Measurements from ENCODE around the gene SP140L.
"Not testable (repeated sequence)": the region's sequence is repeated elsewhere in the genome, so short reads cannot be mapped to it uniquely, and the experiment has no call there.

The SP140L gene

DNA sequence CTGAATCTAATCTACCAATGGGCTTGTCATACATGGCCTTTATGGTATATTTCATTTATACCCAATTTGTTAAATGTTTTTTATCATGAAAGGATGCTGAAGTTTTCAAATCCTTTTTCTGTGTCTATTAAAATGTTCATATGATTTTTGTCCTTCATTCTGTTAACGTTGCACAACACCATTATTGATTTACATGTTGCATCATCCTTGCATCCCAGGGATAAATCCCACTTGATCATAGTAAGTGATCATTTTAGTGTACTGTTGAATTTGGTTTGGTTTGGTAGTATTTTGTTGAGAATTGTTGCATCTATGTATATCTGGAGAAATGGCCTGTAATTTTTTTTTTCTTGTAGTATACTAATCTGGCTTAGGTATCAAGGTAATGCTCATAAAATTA lies 98.4 kb downstream of the SP140L start:
- no peak for DNase-seq

DNA sequence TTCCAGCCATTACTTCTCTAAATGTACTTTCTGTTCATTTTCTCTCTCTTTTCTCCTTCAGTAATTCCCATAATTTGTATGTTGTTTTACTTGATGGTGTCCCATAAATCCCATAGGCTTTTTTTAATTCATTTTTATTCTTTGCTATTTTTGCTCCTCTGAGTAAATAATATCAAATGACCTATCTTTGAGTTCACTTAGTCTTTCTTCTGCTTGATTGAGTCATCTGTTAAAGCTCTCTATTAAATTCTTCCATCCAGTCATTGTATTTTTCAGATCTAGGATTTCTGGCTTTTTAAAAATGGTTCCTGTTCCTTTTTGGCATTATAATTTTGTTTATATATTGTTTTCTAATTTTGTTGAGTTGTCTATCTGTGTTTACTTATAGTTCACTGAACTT lies 102.5 kb downstream of the SP140L start:
- no peak for DNase-seq

DNA sequence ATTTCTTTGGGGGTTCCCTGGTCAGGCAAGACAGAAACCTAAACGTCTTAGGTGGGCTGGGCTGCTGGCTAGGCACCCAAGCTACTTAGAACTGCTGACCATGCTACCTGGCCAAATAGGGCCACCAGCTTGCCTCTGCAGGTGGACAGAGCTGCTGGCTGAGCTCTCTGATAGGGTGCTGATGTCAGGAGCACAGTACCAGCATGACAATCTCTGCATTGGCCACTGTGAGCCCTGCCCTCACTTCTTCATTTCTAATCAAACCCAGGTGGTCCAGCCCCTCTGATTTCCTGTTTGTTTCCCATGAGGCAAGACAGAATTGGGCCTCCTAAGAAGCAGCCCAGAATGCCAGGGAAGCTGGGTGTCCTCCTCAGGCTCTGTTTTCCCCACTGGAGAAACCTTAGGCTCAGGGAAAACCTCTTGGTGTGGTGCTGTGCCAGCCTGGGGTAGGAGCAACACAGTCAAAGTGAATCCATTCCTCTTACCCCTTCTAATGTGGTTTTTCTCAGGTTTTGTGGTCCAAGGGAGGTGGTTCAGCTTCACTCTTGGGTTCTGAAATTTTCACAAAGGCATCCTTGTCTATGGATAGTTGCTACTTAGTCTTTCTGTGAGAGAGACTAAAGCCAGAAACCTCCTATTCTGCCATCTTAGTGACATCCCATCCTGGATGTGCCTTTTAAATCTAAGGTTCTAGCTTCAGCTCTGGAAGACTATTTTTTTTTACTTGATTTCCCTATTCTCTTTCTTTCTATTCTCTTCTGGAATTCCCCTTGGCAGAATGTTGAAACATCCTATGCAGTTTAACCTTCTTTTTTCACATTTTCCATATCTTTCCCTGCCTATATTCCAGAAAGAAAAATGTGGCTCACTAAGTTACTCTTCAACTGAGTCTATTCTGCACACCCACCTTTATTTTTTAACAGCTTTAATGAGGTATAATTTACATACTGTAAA lies 104.2 kb downstream of the SP140L start:
- no peak for DNase-seq

DNA sequence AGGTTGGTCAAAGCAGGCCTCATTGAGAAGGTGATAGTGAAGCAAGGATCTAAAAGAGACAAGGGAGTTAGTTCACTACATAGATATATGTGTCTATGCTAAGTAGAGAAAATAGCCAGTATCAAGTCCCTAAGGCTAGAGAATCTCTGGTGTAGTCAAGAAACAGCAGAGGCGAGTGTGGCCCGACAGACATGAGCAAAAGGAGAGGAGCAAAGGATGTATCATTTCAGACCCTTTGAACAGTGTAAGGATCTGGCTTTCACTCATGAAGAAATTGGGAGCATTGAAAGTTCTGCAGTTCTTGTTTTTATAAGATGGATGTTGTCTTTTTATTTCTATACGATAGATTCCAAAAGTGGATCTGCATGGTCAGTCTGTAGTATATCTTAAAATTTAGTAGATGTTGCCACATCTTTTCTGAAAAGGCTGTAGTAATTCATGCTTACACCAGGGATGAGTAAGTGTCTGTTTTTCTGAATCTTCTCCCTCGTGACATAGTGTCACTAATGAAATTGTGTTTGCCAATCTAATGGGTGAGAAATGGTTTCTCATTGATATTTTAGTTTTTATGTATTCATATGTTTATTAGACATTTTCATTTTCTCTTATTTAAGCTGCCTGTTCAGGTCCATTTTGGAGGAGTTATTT lies 107.8 kb downstream of the SP140L start:
- DNase-seq, result no peak

DNA sequence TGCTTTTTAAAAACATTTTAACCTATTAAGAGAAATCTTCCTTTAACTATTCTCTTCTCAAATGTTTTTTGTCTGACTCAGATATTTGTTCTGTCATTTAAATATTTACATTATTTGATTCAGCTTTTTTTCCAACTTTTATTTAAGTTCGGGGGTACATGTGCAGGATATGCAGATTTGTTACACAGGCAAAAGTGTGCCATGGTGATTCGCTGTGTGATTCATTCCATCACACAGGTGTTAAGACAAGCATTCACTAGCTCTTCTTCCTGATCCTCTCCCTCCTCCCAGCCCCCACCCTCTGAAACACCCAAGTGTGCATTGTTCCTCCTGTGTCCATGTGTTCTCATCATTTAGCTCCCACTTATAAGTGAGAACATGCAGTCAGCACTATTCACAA lies 108.4 kb downstream of the SP140L start:
- DNase-seq, result no peak

DNA sequence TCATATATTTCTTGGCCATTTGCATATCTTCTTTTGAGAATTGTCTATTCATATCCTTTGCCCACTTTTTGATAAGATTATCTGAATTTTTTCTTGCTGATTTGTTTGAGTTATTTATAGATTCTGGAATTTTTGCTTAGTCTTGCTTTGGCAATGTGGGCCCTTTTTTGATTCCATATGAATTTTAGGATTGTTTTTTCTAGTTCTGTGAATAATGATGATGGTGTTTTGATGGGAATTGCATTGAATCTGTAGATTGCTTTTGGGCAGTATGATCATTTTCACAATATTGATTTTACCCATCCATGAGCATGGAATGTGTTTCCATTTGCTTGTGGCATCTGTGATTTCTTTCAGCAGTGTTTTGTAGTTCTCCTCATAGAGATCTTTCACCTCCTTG lies 112.1 kb downstream of the SP140L start:
- not testable (repeated sequence) for DNase-seq

DNA sequence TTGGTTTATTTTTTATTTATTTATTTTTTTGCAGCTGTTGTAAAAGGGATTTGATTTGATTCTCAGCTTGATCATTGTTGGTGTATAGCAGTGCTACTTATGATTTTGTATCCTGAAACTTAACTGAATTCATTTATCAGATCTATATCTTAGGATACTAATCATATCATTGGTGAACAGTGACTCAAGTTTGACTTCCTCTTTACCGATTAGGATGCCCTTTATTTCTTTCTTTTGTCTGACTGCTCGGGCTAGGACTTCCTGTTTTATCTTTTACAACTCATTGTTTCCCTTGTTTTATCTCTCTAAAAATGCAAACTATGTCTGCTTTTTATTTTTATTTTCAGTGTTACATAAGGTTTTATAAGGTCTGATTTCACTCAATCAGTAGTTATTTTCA lies 112.6 kb downstream of the SP140L start:
- DNase-seq, result no peak

DNA sequence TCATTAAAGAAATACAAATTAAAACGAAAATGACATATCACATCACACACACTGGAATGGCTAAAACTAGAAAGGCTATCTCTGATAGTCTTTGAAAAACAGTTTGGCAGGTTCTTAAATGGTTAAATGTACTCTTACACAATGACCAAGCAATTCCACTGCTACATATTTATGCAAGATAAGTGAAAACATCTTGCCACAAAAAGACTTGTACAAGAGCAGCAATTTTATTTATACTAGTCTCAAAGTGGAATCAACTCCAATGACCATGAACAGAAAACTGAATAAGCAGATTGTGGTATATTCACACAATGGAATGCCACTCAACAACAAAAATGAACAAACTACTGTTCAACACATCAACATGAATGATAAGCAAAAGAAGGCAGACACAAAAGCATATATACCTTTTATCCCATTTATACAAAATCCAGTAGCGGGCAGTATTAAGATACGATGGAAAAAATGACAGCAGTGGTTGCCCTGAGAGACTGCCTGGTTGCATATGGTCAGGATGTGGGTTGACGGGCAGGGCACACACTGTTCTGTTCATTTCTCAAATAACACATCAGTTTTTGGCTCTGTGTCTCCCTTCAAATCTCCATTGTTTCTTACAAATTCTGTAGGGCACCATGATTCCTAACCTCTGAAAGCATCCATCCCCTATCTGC lies 114.4 kb downstream of the SP140L start:
- no peak for DNase-seq

DNA sequence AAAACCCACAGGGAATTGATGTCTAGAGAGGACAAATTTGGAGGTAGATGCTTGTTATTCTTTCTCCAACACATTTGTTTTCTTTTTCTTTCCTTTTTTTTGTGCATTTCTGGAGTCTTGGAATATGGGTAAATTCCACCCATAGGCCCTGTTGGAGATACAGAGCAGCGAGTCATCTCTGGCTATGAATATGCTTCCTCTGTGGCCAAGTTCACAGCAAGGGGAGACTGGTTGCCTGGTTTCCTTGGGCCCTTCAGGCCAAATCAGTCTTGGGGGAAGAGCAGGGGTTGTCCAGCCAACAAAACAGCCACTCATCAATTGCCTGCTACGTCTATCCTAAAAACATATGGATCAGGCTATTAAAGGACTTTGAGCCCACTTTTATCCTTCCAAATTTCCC lies 116.5 kb downstream of the SP140L start:
- no peak for DNase-seq

DNA sequence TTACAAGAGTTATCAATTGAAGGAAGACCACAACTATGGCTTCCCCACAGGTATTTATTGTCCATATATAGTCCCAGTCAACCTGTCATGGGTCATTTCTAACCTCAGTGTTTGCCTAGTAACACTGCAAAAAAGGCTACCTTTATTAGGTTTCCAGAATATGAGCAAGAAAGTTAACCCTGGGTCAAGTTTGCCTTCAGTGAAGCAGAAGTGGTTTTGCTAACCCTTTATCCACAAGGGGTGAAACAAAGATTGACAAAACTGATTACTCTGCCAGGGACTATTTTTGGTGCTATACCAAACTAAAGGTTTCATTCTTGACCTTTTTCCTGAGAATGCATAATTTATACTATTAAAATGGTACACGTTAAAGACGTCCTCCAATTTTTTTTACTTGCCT lies 117.8 kb downstream of the SP140L start:
- no peak for DNase-seq

DNA sequence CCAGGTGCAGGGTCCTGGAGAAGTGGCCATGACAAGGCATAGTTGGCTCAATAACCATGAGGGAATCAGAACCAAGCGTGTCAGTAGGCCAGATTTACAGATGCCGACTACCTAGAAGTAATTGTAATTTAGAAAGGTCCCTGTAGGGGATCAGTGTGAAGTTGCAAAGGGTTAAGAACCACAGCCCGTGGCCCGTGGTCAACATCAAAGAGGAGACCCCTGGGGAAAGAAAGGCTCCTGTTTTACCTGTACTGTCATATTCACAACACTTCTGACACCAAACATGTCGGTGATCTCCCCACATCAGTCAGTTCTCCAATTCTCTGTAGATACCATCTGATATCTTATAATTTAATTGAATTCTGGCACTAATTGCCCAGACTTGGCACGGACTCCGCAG lies 120.0 kb downstream of the SP140L start:
- no peak for DNase-seq

DNA sequence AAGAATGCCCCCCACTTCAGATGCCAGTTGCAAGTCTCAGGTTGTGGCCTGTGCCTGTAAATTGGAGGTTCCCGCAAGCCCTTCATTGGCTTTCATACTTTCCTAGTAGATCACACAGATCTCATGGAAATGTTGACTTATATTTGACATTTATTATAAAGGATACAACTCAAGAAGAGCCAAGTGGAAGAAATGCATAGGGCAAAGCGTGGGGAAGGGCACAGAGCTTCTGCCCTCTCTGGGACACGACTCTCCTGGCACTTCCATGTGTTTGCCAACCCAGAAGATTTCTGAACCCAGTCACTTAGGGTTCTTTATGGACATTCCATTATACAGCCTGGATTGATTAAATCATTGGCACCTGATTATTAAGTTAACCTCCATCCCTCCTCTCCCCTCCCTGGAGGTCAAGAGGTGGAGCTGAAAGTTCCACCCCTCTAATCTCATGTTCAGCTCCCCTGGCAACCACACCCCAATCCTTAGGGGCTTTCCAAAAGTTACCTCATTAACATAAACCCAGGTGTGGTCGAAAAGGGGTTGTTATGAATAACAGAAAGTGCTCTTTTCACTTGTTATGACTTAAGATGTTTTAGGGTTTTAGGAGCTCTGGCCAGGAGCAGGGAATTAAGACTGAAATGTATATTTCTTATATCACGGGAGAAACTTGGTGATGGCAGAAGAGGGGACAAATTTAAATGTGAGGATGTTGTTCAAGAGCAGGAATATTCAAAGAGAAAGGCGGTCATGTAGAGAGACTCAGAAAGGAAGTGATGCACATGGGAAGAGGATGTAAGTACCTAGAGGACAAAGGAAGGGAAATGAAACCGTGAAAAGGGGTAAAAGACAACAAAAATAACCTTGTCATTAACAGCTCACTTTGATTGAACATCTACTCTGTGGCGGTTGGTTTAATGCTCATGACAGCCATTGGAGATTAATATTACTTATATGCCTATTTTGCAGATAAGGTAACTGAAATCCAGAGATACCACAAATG lies 120.8 kb downstream of the SP140L start:
- no peak for DNase-seq

DNA sequence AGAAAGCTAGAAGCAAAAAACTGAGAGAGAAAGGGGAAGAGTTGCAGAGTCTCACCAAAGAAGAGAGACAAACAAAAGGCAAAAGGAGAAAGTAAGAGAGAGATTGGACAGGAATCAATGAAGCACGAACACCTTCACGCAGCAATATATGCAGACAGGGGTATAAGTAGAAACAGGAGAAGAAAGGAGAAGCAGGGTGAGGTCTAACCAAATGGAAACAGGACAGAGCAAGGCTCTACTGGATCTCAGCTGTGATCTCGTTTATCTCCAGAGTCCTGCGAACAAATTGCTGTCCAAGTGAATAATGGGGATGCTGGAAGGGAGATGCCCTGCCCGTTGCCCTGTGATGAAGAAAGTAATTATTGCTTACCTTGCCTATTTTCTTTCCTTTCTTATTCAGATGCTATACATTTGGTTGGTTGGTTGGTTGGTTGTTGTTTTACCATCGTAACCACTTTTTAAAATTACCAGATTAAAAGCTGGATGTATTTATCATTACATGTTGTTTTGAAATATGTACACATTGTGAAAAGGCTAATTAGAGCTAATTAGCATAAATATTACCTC lies 123.0 kb downstream of the SP140L start:
- no peak for DNase-seq

DNA sequence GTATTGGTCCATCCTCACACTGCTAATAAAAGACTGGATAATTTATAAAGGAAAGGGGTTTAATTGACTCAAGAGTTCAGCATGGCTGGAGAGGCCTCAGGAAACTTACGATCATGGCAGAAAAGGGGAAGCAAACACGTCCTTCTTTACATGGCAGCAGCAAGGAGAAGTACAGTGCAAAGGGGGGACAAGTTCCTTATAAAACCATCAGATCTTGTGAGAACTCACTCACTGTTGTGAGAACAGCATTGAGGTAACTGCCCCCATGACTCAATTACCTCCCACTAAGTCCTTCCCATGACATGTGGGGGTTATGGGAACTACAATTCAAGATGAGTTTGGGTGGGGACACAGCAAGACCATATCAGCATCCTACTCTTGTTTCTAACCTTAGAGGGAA lies 126.0 kb downstream of the SP140L start:
- no peak for DNase-seq

Data from NCI-H1417 treated with DMSO at 0.1 percent for 48 hours (cell line).